HUES64 (cell line): Measurements from ENCODE around the gene SLC22A15. TPM values are rescaled to one million over a fixed set of nuclear protein-coding genes. Genes with fewer than 3 reads are reported as not detected.
A peak's percentile ranks its signal among the peaks of the same experiment; 100 is the strongest.

Experiments
- H3K27ac ChIP-seq: 2 replicates; pipeline ENCODE4 v1.7.0; 2013; ENCODE audit warnings: low read depth, low read length, inconsistent platforms
- H3K27me3 ChIP-seq: 2 replicates; pipeline ENCODE4 v1.6.1; 2013; ENCODE audit warnings: mild to moderate bottlenecking, low read length; ENCODE audit not compliant: insufficient read depth
- H3K36me3 ChIP-seq: 2 replicates; pipeline ENCODE4 v1.6.1; 2013; ENCODE audit warnings: mild to moderate bottlenecking, low read length; ENCODE audit not compliant: insufficient read depth
- H3K4me1 ChIP-seq: 2 replicates; pipeline ENCODE4 v1.6.1; 2013; ENCODE audit warnings: mild to moderate bottlenecking, low read length, moderate library complexity; ENCODE audit not compliant: insufficient read depth
- H3K4me3 ChIP-seq: 2 replicates; pipeline ENCODE4 v1.5.1; 2013; ENCODE audit warnings: mild to moderate bottlenecking, low read length, moderate library complexity
- H3K9ac ChIP-seq: 2 replicates; pipeline ENCODE4 v1.6.1; 2013; ENCODE audit warnings: mild to moderate bottlenecking, low read depth, low read length
- H3K9me3 ChIP-seq: 2 replicates; pipeline ENCODE4 v1.6.1; 2013; ENCODE audit warnings: low read depth, low read length; ENCODE audit not compliant: insufficient read depth
- WGBS: fragments of 150-250, 120-280 bp; methylation state at CpG from one replicate; pipeline ENCODE4 v1.1.7; 2013; ENCODE audit warnings: missing lambda C conversion rate; 5-methylcytosine and 5-hydroxymethylcytosine counted together
- polyA plus RNA-seq, 2 experiments: library from polyadenylated mRNA; stranded (reverse); fragments of 50-300 nt; gene quantifications; one replicate each; pipeline ENCODE4 v1.2.3, GENCODE V29; 2013

SLC22A15 gene
- polyA plus RNA-seq (2013, experiment 1 of 2) = 1.8 TPM
- polyA plus RNA-seq (2013, experiment 2 of 2) = 2.1 TPM

DNA sequence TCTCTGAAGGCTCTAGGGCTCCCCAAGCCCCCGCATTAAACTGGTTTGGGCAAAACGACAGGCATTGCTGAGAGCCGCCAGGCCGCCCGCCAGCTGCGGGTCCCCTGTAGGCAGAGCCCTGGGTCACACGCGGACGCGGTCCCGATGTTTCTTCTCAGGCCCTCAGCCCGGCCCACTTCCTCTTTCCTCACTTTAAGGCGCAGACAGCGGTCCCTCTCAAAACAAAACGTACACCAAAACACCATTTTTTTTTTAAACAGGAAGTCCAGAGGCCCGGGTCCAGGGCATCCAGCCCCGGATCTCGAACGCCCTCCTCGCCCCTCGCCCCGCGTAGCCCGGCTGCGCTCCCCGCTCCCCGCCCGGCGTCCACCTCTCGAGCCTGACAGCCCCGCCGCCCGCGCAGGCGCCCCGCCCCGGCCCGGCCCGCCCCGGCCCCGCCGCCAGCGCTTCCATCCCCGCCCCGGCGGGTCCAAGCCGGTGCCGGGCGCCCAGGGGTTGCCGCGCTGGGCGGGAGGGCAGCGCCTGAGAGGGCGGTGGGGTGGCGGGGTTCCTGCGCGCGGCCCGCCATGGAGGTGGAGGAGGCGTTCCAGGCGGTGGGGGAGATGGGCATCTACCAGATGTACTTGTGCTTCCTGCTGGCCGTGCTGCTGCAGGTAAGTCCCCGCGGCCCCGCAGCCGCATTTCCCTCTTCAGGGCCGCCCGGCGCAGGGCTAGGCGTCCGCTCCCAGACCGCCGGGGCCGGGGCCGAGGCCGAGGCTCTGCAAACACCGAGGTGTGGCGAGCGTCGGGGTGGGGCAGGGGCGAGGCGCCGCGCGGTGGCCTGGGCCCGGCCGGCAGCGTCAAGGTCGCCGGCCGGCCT lies at the start of gene SLC22A15:
SLC22A15 (plus strand) TSS at position 452 of the 859 bp plus-strand sequence; CDS start at position 567, 115 bp downstream.
- no peaks in the 10 kb centered on the region for H3K36me3 ChIP-seq
- under 1% methylated on average over 91 of the region's 91 CpGs for WGBS
- H3K9ac ChIP-seq = peak within 1 kb of the TSS; percentile 71
- H3K27ac ChIP-seq = peak within 1 kb of the TSS; percentile 60; the same call in 1 of the 2 replicates
- peak within 1 kb of the TSS; percentile 80 for H3K4me3 ChIP-seq
- H3K27me3 ChIP-seq = peaks cover 11% of the 10 kb centered on the region; the same call in 1 of the 2 replicates
- peaks cover 8% of the 10 kb centered on the region for H3K4me1 ChIP-seq
- H3K9me3 ChIP-seq = no peaks in the 10 kb centered on the region

DNA sequence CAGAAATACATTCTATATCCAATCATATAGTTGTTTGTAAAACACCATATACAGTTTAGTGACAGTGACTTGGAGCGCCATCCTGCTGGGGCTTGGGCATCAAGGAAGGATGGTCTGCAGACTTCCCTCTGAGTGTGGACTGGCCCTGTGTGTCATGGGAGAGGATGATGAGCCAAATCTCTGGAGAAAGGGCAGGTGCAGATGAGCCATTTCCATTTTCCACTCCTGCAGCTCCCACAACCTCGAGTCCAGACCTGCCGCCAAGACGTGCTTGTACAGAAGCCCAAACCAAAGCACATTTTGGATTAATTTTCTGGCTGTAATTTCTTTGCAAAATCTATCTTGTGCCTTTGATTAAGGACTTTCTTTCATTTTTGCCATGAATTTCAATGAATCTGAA lies 48.3 kb upstream of the SLC22A15 start:
- Histone ChIP-seq H3K27me3 (no peaks in the 10 kb centered on the region), H3K36me3 (no peaks in the 10 kb centered on the region), H3K4me3 (no peak overlapping the region), H3K9ac (no peak overlapping the region), H3K27ac (no peak overlapping the region), H3K9me3 (no peaks in the 10 kb centered on the region), H3K4me1 (peaks cover 39% of the 10 kb centered on the region)
- WGBS = 95% methylated on average over 4 of the region's 4 CpGs

GRCh38 chr1:115929881-115930280 lies 46.4 kb upstream of the SLC22A15 start:
- Histone ChIP-seq H3K4me1 (peaks cover 20% of the 10 kb centered on the region), H3K4me3 (no peak overlapping the region), H3K9me3 (no peaks in the 10 kb centered on the region), H3K27me3 (no peaks in the 10 kb centered on the region), H3K27ac (no peak overlapping the region), H3K9ac (no peak overlapping the region), H3K36me3 (no peaks in the 10 kb centered on the region)
- WGBS = 71% methylated on average over 4 of the region's 5 CpGs

DNA sequence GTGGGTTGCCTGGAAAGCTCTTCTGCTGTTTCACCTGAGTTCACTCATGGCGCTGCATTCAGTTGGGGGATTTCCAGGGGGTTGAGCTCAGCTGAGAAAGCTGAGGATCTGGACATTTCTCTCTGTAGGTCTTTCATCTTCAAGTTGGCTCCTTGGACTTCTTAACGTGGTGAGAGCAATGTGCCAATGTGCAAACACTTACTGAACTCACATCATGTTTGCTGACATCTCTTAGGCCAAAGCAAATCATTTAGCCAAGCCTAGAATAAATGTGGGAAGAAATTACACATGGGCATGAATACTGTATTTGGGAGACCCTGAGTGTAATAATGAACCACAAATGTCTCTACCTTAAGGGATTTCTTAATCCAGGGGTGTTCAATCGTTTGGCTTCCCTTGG lies 42.7 kb upstream of the SLC22A15 start:
- Histone ChIP-seq H3K27ac (no peak overlapping the region), H3K9me3 (no peaks in the 10 kb centered on the region), H3K4me3 (no peak overlapping the region), H3K36me3 (no peaks in the 10 kb centered on the region), H3K4me1 (peaks cover 12% of the 10 kb centered on the region), H3K9ac (no peak overlapping the region), H3K27me3 (no peaks in the 10 kb centered on the region)
- WGBS = 94% methylated on average over 2 of the region's 3 CpGs

DNA sequence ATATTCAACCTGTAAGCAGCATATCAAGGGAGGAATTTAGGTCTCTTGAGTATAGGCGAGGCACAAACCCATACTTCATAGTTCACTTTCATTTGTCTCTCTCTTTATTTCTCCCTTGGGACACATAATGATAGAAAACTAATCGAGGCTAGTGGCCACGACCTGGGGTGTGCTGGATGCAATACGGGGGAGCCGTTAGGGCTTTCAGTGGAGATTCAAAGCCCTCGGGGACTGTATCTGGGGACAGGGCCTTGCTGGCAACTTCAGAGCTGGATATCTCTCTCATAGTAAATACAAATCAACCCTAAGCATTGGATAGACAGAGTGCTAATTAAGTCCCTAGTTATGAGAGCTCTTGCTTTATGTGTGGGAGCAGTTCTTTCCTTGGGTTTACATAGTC lies 36.9 kb upstream of the SLC22A15 start:
- H3K27me3 ChIP-seq = no peaks in the 10 kb centered on the region
- WGBS = 93% methylated on average over 6 of the region's 6 CpGs
- H3K9me3 ChIP-seq = no peaks in the 10 kb centered on the region
- no peaks in the 10 kb centered on the region for H3K4me1 ChIP-seq
- H3K4me3 ChIP-seq = no peak overlapping the region
- H3K9ac ChIP-seq = no peak overlapping the region
- H3K27ac ChIP-seq = no peak overlapping the region
- no peaks in the 10 kb centered on the region for H3K36me3 ChIP-seq

DNA sequence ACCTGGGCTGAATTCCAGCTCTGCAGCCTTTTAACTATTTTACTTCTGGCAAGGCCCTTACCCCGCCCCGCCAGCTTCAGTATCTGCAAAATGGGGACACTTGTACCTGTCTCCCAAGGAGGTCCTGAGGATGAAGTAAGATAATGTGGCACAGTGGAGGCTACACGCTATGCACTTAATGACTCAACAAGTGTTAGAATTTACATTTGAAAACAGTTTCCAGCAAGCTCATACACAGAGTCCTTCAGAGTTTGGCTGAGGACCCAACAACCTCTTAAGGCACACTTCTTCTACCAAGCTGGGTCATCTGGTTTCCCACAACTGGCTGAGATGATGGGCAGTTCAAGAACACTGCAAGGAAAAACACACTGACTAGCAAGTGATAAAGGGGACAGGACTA lies 30.2 kb upstream of the SLC22A15 start:
- H3K4me1 ChIP-seq = no peaks in the 10 kb centered on the region; the same call in 1 of the 2 replicates
- WGBS = 62% methylated on average over 3 of the region's 3 CpGs
- no peak overlapping the region for H3K9ac ChIP-seq

GRCh38 chr1:115949156-115949555 lies 27.2 kb upstream of the SLC22A15 start:
- Histone ChIP-seq H3K9me3 (no peaks in the 10 kb centered on the region), H3K27ac (no peak overlapping the region), H3K36me3 (no peaks in the 10 kb centered on the region), H3K9ac (no peak overlapping the region), H3K4me3 (no peak overlapping the region), H3K27me3 (no peaks in the 10 kb centered on the region), H3K4me1 (peaks cover 10% of the 10 kb centered on the region)
- 96% methylated on average over 2 of the region's 2 CpGs for WGBS

More for the DNA sequence above, 30.2 kb upstream of the SLC22A15 start:
- Histone ChIP-seq H3K27ac (no peak overlapping the region), H3K4me3 (no peak overlapping the region), H3K36me3 (no peaks in the 10 kb centered on the region), H3K27me3 (no peaks in the 10 kb centered on the region), H3K9me3 (no peaks in the 10 kb centered on the region)

GRCh38 chr1:115951560-115951959 lies 24.8 kb upstream of the SLC22A15 start:
- Histone ChIP-seq H3K27me3 (no peaks in the 10 kb centered on the region), H3K4me3 (no peak overlapping the region), H3K27ac (no peak overlapping the region), H3K9ac (no peak overlapping the region), H3K9me3 (no peaks in the 10 kb centered on the region), H3K4me1 (peaks cover 17% of the 10 kb centered on the region), H3K36me3 (no peaks in the 10 kb centered on the region)

DNA sequence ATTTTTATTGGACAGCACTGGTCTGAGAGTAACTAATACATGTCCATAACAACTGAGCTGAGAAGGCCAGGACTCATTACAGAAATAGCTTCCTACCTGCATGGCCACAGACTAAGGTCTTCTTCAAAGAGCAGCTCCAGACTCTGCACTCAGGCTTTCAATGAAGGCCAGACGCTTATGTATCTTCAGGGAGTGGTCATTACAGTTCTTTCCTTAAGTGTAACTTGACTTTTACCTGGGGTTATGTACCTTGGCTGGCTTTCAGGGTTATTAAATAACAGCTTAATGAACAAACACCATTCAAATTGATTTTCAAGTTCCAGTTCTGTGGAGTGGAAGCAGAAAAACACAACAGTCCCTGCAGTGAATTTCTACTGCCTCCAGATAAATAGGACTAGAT lies 23.8 kb upstream of the SLC22A15 start:
- H3K9ac ChIP-seq = no peak overlapping the region
- H3K4me1 ChIP-seq = peaks cover 20% of the 10 kb centered on the region
- H3K27ac ChIP-seq = no peak overlapping the region
- no peaks in the 10 kb centered on the region for H3K9me3 ChIP-seq
- no peaks in the 10 kb centered on the region for H3K27me3 ChIP-seq
- H3K4me3 ChIP-seq = no peak overlapping the region
- 0% methylated on average over 1 of the region's 1 CpG for WGBS
- no peaks in the 10 kb centered on the region for H3K36me3 ChIP-seq

DNA sequence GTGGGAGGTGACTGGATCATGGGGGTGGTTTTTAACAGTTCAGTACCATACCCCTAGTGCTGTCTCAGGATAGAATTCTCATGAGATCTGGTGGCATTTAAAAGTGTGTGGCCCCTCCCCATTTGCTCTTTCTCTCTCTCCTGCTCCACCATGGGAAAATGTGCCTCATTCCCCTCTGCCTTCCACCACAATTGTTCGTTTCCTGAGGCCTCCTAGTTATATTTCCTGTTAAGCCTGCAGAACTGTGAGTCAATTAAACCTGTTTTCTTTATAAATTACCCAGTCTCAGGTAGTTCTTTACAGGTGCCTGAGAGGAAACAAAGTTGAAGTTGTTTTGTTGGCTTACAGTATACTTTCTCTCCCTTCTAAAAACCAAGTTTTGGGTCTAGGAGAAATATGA lies 23.1 kb upstream of the SLC22A15 start:
- Histone ChIP-seq H3K27me3 (no peaks in the 10 kb centered on the region), H3K27ac (no peak overlapping the region), H3K9me3 (no peaks in the 10 kb centered on the region), H3K36me3 (no peaks in the 10 kb centered on the region), H3K9ac (no peak overlapping the region), H3K4me1 (peaks cover 26% of the 10 kb centered on the region), H3K4me3 (no peak overlapping the region)
- 75% methylated on average over 1 of the region's 1 CpG for WGBS

DNA sequence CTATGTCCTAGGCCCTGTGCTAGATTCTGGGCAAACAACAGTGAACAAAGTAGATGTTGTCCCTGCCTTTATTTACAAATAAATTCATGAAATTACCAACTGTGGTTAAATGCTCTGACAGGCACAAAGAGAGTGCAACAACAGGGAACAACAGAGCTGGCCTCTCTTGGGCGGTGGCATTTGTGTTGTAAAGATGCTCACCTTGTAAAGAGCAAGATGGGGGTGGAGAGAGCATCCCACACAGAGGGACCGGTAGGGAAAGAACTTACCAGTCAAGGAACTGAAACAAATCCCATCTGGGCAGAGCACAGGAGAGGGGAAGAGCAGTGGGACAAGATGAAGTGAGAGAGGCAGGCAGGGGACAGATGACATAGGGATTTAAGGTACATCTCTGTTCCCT lies 21.6 kb upstream of the SLC22A15 start:
- no peaks in the 10 kb centered on the region for H3K27me3 ChIP-seq
- no peak overlapping the region for H3K27ac ChIP-seq
- peaks cover 33% of the 10 kb centered on the region for H3K4me1 ChIP-seq
- H3K4me3 ChIP-seq = no peak overlapping the region
- no peaks in the 10 kb centered on the region for H3K36me3 ChIP-seq
- no peaks in the 10 kb centered on the region for H3K9me3 ChIP-seq
- 34% methylated on average over 2 of the region's 2 CpGs for WGBS
- H3K9ac ChIP-seq = no peak overlapping the region
